Fibroblast of lung (primary cell): ENCODE measurements around the gene RANBP3.

ENCODE experiments used
- CTCF ChIP-seq, 2 donors: IDR thresholded peaks in 1 of 2; conservative IDR thresholded peaks in 1 of 2; 1 replicate in 1 of 2; 2 replicates in 1 of 2; pipeline ENCODE4 v1.5.1; 2011 to 2012; ENCODE audit warnings: low read length in 2 of 2, control low read depth in 1 of 2, inconsistent platforms in 1 of 2, low read depth in 1 of 2, mild to moderate bottlenecking in 1 of 2
- EZH2 ChIP-seq: IDR thresholded peaks from 2 replicates; pipeline ENCODE4 v1.5.1; 2012; ENCODE audit warnings: low read length, control low read depth, mild to moderate bottlenecking; ENCODE audit errors: missing control alignments

- TF ChIP-seq CTCF (conservative IDR thresholded peaks at IDR 0.05 in 1 of 2, IDR thresholded peaks at IDR 0.05 in 1 of 2; ENCODE audit: low read depth in 1 of 2, low read length in 2 of 2) (no peak), EZH2 (no peak)
Measured at GRCh38 chr19:6011206-6011605, 33.3 kb upstream of the RANBP3 start.
